Astrocyte (in vitro differentiated cells and primary cell): ENCODE measurements around the gene APOBEC3A. TPM values are rescaled to one million over a fixed set of nuclear protein-coding genes. Genes with fewer than 3 reads are reported as not detected.
"Not testable (repeated sequence)": the region's sequence is repeated elsewhere in the genome, so short reads cannot be mapped to it uniquely, and the experiment has no call there.

ENCODE experiments used
- DNase-seq: peaks from one replicate; pipeline ENCODE4 v3.0.0-alpha.2; 2010; ENCODE audit warnings: low read depth
- FAIRE-seq: peaks from 2 replicates; lab custom pipeline; 2011; peaks lifted over from hg19 to GRCh38; lab: Jason Lieb, UNC
- H2AFZ ChIP-seq: 2 replicates; pipeline ENCODE4 v1.6.0; 2012; ENCODE audit warnings: low read depth, low read length, inconsistent platforms
- H3K27ac ChIP-seq: 2 replicates; pipeline ENCODE4 v1.5.1; 2011; ENCODE audit warnings: low read depth, low read length, inconsistent platforms
- H3K27me3 ChIP-seq: 2 replicates; pipeline ENCODE4 v1.6.0; 2011; ENCODE audit warnings: low read length, inconsistent platforms; ENCODE audit not compliant: insufficient read depth
- H3K36me3 ChIP-seq: 2 replicates; pipeline ENCODE4 v1.5.1; 2011; ENCODE audit warnings: low read length, inconsistent platforms; ENCODE audit not compliant: insufficient read depth
- H3K4me1 ChIP-seq: 2 replicates; pipeline ENCODE4 v1.5.1; 2011; ENCODE audit warnings: low read length, inconsistent platforms; ENCODE audit not compliant: insufficient read depth
- H3K4me2 ChIP-seq: 2 replicates; pipeline ENCODE4 v1.6.0; 2012; ENCODE audit warnings: low read length, inconsistent platforms
- H3K4me3 ChIP-seq: 2 replicates; pipeline ENCODE4 v1.5.1; 2011; ENCODE audit warnings: low read depth, mild to moderate bottlenecking, low read length, inconsistent platforms; ENCODE audit not compliant: insufficient read depth
- H3K79me2 ChIP-seq: 2 replicates; pipeline ENCODE4 v1.6.0; 2012; ENCODE audit warnings: mild to moderate bottlenecking, low read length, inconsistent platforms; ENCODE audit not compliant: insufficient read depth
- H3K9ac ChIP-seq: 2 replicates; pipeline ENCODE4 v1.6.0; 2012; ENCODE audit warnings: mild to moderate bottlenecking, low read length, inconsistent platforms
- H3K9me3 ChIP-seq: 2 replicates; pipeline ENCODE4 v1.5.1; 2012; ENCODE audit warnings: low read depth, mild to moderate bottlenecking, low read length, inconsistent platforms; ENCODE audit not compliant: insufficient read depth
- H4K20me1 ChIP-seq: 2 replicates; pipeline ENCODE4 v1.6.0; 2012; ENCODE audit warnings: low read length, inconsistent platforms; ENCODE audit not compliant: insufficient read depth
- H3K27ac Mint-ChIP-seq: one replicate; pipeline ENCODE4 v1.8.0; 2021; ENCODE audit warnings: mild to moderate bottlenecking, mixed read lengths; ENCODE audit not compliant: unreplicated experiment
- H3K27me3 Mint-ChIP-seq: one replicate; pipeline ENCODE4 v1.8.0; 2021; ENCODE audit warnings: low read depth, mixed read lengths; ENCODE audit not compliant: unreplicated experiment
- H3K36me3 Mint-ChIP-seq: one replicate; pipeline ENCODE4 v1.8.0; 2021; ENCODE audit warnings: low read depth, mixed read lengths; ENCODE audit not compliant: unreplicated experiment
- H3K4me1 Mint-ChIP-seq: one replicate; pipeline ENCODE4 v1.8.0; 2021; ENCODE audit warnings: low read depth, mixed read lengths; ENCODE audit not compliant: unreplicated experiment
- H3K4me3 Mint-ChIP-seq: one replicate; pipeline ENCODE4 v1.8.0; 2021; ENCODE audit warnings: mild to moderate bottlenecking, moderate library complexity, mixed read lengths; ENCODE audit not compliant: unreplicated experiment
- H3K9me3 Mint-ChIP-seq: one replicate; pipeline ENCODE4 v1.8.0; 2021; ENCODE audit warnings: mild to moderate bottlenecking, mixed read lengths; ENCODE audit not compliant: unreplicated experiment
- CTCF ChIP-seq: IDR thresholded peaks from 2 replicates; pipeline ENCODE4 v1.5.1; 2011; ENCODE audit warnings: low read depth, mild to moderate bottlenecking, inconsistent platforms, low read length, moderate library complexity; ENCODE audit not compliant: insufficient read depth
- EZH2 ChIP-seq: IDR thresholded peaks from 2 replicates; pipeline ENCODE4 v1.6.1; 2012; ENCODE audit warnings: mild to moderate bottlenecking, low read length, inconsistent platforms; ENCODE audit not compliant: insufficient read depth
- total RNA-seq: library from RNA; stranded (reverse); gene quantifications from 2 replicates; pipeline ENCODE4 v1.2.1, GENCODE V29; 2021

Gene APOBEC3A
- total RNA-seq, 1 donor from 2014 or later: not detected

- H3K27ac Mint-ChIP-seq: no peak overlapping the region
- no peaks in the 10 kb centered on the region for H3K4me1 ChIP-seq
- H4K20me1 ChIP-seq: no peaks in the 10 kb centered on the region
- no peak overlapping the region for H3K4me3 ChIP-seq
- no peaks in the 10 kb centered on the region for H3K79me2 ChIP-seq
- H3K9me3 Mint-ChIP-seq: peaks cover 9% of the 10 kb centered on the region
- H3K4me2 ChIP-seq: no peak overlapping the region
- peak; percentile 6 for DNase-seq
- no peak overlapping the region for H2AFZ ChIP-seq
- peaks cover 5% of the 10 kb centered on the region for H3K9me3 ChIP-seq
- H3K36me3 Mint-ChIP-seq: no peaks in the 10 kb centered on the region
- no peak overlapping the region for H3K9ac ChIP-seq
- H3K4me1 Mint-ChIP-seq: no peaks in the 10 kb centered on the region
- H3K27ac ChIP-seq: no peak overlapping the region
- H3K27me3 ChIP-seq: peaks cover 18% of the 10 kb centered on the region
- no peaks in the 10 kb centered on the region for H3K36me3 ChIP-seq
- H3K27me3 Mint-ChIP-seq: peaks cover 23% of the 10 kb centered on the region
- H3K4me3 Mint-ChIP-seq: no peak overlapping the region
- TF ChIP-seq EZH2 (no peak), CTCF (peak; percentile 76)
- no peak for FAIRE-seq
Observed at GRCh38 chr22:38973289-38974169, 16.1 kb downstream of the APOBEC3A start.

- Histone ChIP-seq H3K9ac (no peak overlapping the region), H4K20me1 (no peaks in the 10 kb centered on the region), H3K4me1 (no peaks in the 10 kb centered on the region), H3K27me3 (peaks cover 13% of the 10 kb centered on the region), H3K4me2 (no peak overlapping the region), H3K36me3 (no peaks in the 10 kb centered on the region), H3K4me3 (no peak overlapping the region), H3K79me2 (no peaks in the 10 kb centered on the region), H3K27ac (no peak overlapping the region), H2AFZ (no peak overlapping the region), H3K9me3 (peaks cover 5% of the 10 kb centered on the region)
- FAIRE-seq: no peak
- TF ChIP-seq CTCF (no peak), EZH2 (no peak)
- Mint-ChIP-seq H3K4me3 (no peak overlapping the region), H3K9me3 (peaks cover 9% of the 10 kb centered on the region), H3K27me3 (peaks cover 18% of the 10 kb centered on the region), H3K4me1 (no peaks in the 10 kb centered on the region), H3K36me3 (no peaks in the 10 kb centered on the region), H3K27ac (no peak overlapping the region)
- no peak for DNase-seq
Observed at GRCh38 chr22:38974170-38974825, 16.9 kb downstream of the APOBEC3A start.

- H3K9ac ChIP-seq: no peak overlapping the region
- FAIRE-seq: no peak
- no peak overlapping the region for H3K27ac Mint-ChIP-seq
- DNase-seq: no peak
- H3K36me3 Mint-ChIP-seq: no peaks in the 10 kb centered on the region
- no peak overlapping the region for H3K4me3 Mint-ChIP-seq
- no peak overlapping the region for H3K27ac ChIP-seq
- H3K4me1 ChIP-seq: no peaks in the 10 kb centered on the region
- peaks cover 5% of the 10 kb centered on the region for H3K9me3 ChIP-seq
- no peaks in the 10 kb centered on the region for H3K79me2 ChIP-seq
- no peak overlapping the region for H3K4me3 ChIP-seq
- H3K27me3 Mint-ChIP-seq: peaks cover 16% of the 10 kb centered on the region
- no peaks in the 10 kb centered on the region for H4K20me1 ChIP-seq
- H3K36me3 ChIP-seq: no peaks in the 10 kb centered on the region
- H3K4me2 ChIP-seq: no peak overlapping the region
- peaks cover 9% of the 10 kb centered on the region for H3K9me3 Mint-ChIP-seq
- H2AFZ ChIP-seq: no peak overlapping the region
- TF ChIP-seq CTCF (no peak), EZH2 (no peak)
- no peaks in the 10 kb centered on the region for H3K4me1 Mint-ChIP-seq
- peaks cover 9% of the 10 kb centered on the region for H3K27me3 ChIP-seq
Observed at GRCh38 chr22:38974826-38975175, 17.4 kb downstream of the APOBEC3A start.

GRCh38 chr22:38977289-38977688 lies 19.9 kb downstream of the APOBEC3A start:
- H3K27ac ChIP-seq, H4K20me1 ChIP-seq, H3K9me3 Mint-ChIP-seq, H3K27me3 ChIP-seq, H3K4me1 ChIP-seq, FAIRE-seq, H3K36me3 Mint-ChIP-seq, H3K9me3 ChIP-seq, H3K9ac ChIP-seq, H3K27me3 Mint-ChIP-seq, H3K79me2 ChIP-seq, H3K36me3 ChIP-seq, H3K4me1 Mint-ChIP-seq, DNase-seq, H3K4me2 ChIP-seq, H2AFZ ChIP-seq, H3K4me3 Mint-ChIP-seq, H3K4me3 ChIP-seq, H3K27ac Mint-ChIP-seq: not testable (repeated sequence)
